Transverse colon (tissue), 4 donors: Measurements from ENCODE around the gene GNAO1. TPM values are rescaled to one million over a fixed set of nuclear protein-coding genes. Genes with fewer than 3 reads are reported as not detected.

Experiments
- DNase-seq: peaks from one replicate; pipeline ENCODE4 v3.0.0-alpha.2; 2019
- H3K27ac ChIP-seq, 4 donors: fragments of 200-600 bp; sonication (generic); 2 replicates each; pipeline ENCODE4 v1.5.1; 2016 to 2018; ENCODE audit warnings: inconsistent platforms in 4 of 4
- H3K27me3 ChIP-seq: fragments of 200-600 bp; sonication (generic); 2 replicates; pipeline ENCODE4 v1.5.1; 2017; ENCODE audit warnings: inconsistent platforms
- H3K36me3 ChIP-seq, 4 donors: fragments of 200-600 bp; sonication (generic); 2 replicates each; pipeline ENCODE4 v1.5.1; 2017 to 2019; ENCODE audit warnings: inconsistent platforms in 4 of 4
- H3K4me1 ChIP-seq, 4 donors: fragments of 200-600 bp; sonication (generic); 2 replicates each; pipeline ENCODE4 v1.5.1; 2017 to 2020; ENCODE audit warnings: inconsistent platforms in 4 of 4
- H3K4me3 ChIP-seq, 4 donors: fragments of 200-600 bp; sonication (generic); 1 replicate in 1 of 4; 2 replicates in 3 of 4; pipeline versions ENCODE4 v1.5.1 to v1.6.1; 2017 to 2019; ENCODE audit warnings: inconsistent platforms in 4 of 4
- H3K9me3 ChIP-seq, 2 donors: fragments of 200-600 bp; sonication (generic); 2 replicates each; pipeline ENCODE4 v1.5.1; 2017 to 2019; ENCODE audit warnings: inconsistent platforms in 2 of 2
- EP300 ChIP-seq: sonication (generic); formaldehyde crosslinking; IDR thresholded peaks from one replicate; pipeline ENCODE4 v1.6.1; 2017; ENCODE audit warnings: antibody characterized with exemption, low read depth
- POLR2A ChIP-seq: fragments of 450-650 bp; IDR thresholded peaks from one replicate; pipeline ENCODE4 v1.6.1; 2016; ENCODE audit warnings: antibody characterized with exemption, mild to moderate bottlenecking, moderate library complexity
- POLR2AphosphoS5 ChIP-seq, 3 donors: sonication (generic); formaldehyde crosslinking; IDR thresholded peaks; one replicate each; pipeline ENCODE4 v1.6.1; 2016; ENCODE audit warnings: antibody characterized with exemption in 3 of 3
- WGBS, 2 donors: methylation state at CpG; one replicate each; pipeline ENCODE4 v1.1.5; 2018; ENCODE audit warnings: low coverage in 1 of 2; 5-methylcytosine and 5-hydroxymethylcytosine counted together
- in situ Hi-C, 4 donors: fragments of 200-750 bp; cut with MboI; loops; one replicate each; pipeline versions ENCODE4 v1.15.0 to v1.15.1; 2017; ENCODE audit warnings: low sequenced_read_pairs in 3 of 4, low pct_ligation_motif_present in 1 of 4, low pct_unique_long_range_greater_than_20kb in 1 of 4
- intact Hi-C: fragments of 100-400 bp; cut with DNase I; formaldehyde crosslinking; loops from one replicate; pipeline ENCODE4 v1.15.1; 2023; ENCODE audit warnings: low total_unique reads
- total RNA-seq, 4 donors: library from RNA; depleted of rRNA; stranded (reverse); fragments of >200 nt; gene quantifications; one replicate each; pipeline ENCODE4 v1.1.0, GENCODE V29; 2016
- TF ChIP-seq, protein P1 (sequence below), 5 experiments: fragments of 200-600 bp in 3 of 5; fragments of 450-650 bp in 2 of 5; sonication (generic) in 3 of 5; IDR thresholded peaks; 1 replicate in 2 of 5; 2 replicates in 3 of 5; pipeline ENCODE4 v1.5.1; 2016 to 2017; ENCODE audit warnings: antibody characterized with exemption in 5 of 5, inconsistent platforms in 3 of 5, mild to moderate bottlenecking in 2 of 5, moderate library complexity in 1 of 5

Gene GNAO1
- 10 to 100 TPM in 3 of 4 donors, 1 to 10 TPM in 1; 7.3 to 25.4 (median 11.3) TPM for total RNA-seq

DNA sequence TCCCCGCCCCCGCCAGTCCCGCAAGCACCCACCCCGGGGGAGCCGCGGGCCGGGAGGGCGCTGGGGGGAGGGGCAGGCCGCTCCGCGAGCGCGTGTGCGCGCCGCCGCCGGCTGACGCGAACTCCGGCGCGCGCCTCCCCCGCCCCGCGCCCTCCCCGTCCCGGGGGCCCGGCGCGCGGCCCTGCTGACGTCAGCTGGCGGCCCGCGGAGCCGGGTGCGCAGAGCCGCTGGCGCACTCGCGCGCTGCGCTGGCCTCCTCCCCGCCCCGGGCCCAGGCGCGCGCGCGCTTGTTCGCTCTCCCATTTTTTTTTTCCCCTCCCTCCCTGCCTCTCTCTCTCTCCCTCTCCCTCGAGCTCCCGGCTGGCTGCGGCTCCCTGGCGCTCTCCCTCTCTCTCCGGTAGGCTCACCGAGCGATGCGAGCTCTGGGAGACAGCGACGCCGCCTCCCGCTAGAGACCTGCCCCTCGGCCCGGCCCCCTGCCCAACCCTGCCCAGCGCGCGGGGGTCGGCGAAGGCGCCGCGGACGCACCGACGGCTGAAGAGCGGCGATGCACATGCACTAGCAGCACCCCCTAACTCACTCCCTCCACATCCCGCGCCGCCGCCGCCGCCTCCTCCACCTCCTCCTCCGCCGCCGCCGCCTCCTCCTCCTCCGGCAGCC is at the start of gene GNAO1:
Gene GNAO1, plus strand, starts transcription at position 334 of the 660 bp plus-strand sequence. CDS start 747 bp downstream, outside the sequence.
- Histone ChIP-seq H3K27ac (peak within 1 kb of the TSS; percentile 88 to 91 (median 90)), H3K27me3 (peaks cover 78% of the 10 kb centered on the region), H3K4me3 (peak within 1 kb of the TSS; percentile 48 to 83 (median 64)), H3K36me3 (no peaks in the 10 kb centered on the region), H3K4me1 (peaks cover 0 to 36% (median 12%) of the 10 kb centered on the region in 4 donors), H3K9me3 (no peaks in the 10 kb centered on the region)
- 0% methylated on average over 45 of the region's 91 CpGs; no CpG with 5 or more reads in 1 of the 2 donors for WGBS, 2 donors
- peak; percentile 56 for DNase-seq
- in situ Hi-C loops, result no loop called here
- intact Hi-C loops, result loop anchor here (1.0 to 5.0 kb wide), 2 partner anchors 20 to 76 kb away; no protein-coding TSS in a partner anchor
- TF ChIP-seq, protein P1, sequence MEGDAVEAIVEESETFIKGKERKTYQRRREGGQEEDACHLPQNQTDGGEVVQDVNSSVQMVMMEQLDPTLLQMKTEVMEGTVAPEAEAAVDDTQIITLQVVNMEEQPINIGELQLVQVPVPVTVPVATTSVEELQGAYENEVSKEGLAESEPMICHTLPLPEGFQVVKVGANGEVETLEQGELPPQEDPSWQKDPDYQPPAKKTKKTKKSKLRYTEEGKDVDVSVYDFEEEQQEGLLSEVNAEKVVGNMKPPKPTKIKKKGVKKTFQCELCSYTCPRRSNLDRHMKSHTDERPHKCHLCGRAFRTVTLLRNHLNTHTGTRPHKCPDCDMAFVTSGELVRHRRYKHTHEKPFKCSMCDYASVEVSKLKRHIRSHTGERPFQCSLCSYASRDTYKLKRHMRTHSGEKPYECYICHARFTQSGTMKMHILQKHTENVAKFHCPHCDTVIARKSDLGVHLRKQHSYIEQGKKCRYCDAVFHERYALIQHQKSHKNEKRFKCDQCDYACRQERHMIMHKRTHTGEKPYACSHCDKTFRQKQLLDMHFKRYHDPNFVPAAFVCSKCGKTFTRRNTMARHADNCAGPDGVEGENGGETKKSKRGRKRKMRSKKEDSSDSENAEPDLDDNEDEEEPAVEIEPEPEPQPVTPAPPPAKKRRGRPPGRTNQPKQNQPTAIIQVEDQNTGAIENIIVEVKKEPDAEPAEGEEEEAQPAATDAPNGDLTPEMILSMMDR (IDR thresholded peaks at IDR 0.05), result no peak
- TF ChIP-seq POLR2AphosphoS5 (IDR thresholded peaks at IDR 0.05) (peak; percentile 8 to 55 (median 40)), EP300 (no peak)

DNA sequence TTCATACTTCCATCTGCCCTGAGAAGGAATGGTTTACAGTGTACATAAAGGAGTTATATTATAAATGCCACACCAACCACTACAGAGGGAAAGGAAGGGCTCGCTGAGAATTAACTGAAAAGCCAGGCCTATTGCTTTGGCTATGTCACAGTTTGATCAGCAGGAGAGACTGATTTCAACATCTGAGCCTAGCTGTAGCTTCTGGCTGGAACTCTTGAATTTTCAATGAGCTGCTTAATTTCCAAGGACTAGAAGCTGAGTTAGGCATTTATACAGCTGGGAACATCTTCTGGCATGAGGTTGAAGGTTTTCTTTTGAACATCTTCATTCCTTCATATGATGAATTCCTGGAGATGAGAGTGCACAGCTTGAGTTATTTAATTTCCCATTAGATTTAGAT is 47.6 kb upstream of the GNAO1 start:
- Histone ChIP-seq H3K9me3 (no peaks in the 10 kb centered on the region), H3K27ac (no peak overlapping the region), H3K27me3 (no peaks in the 10 kb centered on the region), H3K4me3 (no peak overlapping the region), H3K36me3 (no peaks in the 10 kb centered on the region), H3K4me1 (no peaks in the 10 kb centered on the region)
- intact Hi-C loops (no loop called here), in situ Hi-C loops (no loop called here)
- 71 to 83% methylated on average over 1 of the region's 1 CpG for WGBS, 2 donors
- DNase-seq, result no peak
- TF ChIP-seq, protein P1 (IDR thresholded peaks at IDR 0.05), result no peak
- no peak for TF ChIP-seq POLR2A
- TF ChIP-seq POLR2AphosphoS5 (IDR thresholded peaks at IDR 0.05), result no peak
- TF ChIP-seq EP300, result no peak

DNA sequence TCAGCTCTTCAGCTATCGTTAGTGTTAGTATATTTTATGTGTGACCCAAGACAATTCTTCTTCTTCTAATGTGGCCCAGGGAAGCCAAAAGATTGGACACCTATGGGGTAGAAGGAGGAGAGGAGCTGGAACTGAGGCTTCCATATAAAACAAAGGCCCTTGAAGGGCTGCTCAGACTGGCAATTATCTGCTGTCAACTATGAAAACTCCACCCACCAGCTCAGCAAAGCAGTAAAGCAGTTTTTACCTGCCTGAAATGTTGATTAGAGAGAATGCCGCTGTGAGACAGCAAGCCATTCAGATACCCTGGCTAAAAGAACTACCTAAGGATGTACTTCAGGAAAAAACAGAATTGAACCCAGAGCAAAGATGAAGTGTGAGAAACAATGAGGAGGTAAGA is 45.9 kb upstream of the GNAO1 start:
- 68 to 69% methylated on average over 2 of the region's 2 CpGs for WGBS, 2 donors
- DNase-seq, result no peak

DNA sequence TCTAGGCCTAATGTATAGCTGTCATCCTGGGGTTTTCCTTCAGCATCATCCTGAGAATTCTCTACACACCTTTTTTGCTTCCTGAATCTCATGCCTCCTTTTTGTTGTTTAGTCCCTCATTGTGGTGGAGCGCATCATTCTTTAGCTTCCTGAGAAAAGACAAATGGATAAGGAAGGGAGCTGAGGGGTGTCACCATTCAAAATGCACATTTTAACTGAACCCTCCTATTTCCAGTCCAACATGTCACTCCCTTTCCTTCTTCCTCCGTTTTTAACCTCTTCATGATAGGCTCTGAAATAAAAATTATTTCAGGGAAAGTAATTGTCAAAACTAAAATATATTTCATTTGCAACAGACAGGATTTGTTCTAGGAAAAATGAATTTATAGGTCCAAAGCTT is 39.7 kb upstream of the GNAO1 start:
- intact Hi-C loops (no loop called here), in situ Hi-C loops (no loop called here)
- DNase-seq, result no peak
- H3K9me3 ChIP-seq, result no peaks in the 10 kb centered on the region
- no peaks in the 10 kb centered on the region for H3K27me3 ChIP-seq
- no peak overlapping the region for H3K4me3 ChIP-seq
- H3K27ac ChIP-seq, result no peak overlapping the region
- H3K4me1 ChIP-seq, result no peaks in the 10 kb centered on the region
- TF ChIP-seq POLR2A, result no peak
- TF ChIP-seq, protein P1 (IDR thresholded peaks at IDR 0.05), result no peak
- TF ChIP-seq EP300, result no peak
- TF ChIP-seq POLR2AphosphoS5 (IDR thresholded peaks at IDR 0.05), result no peak
- no peaks in the 10 kb centered on the region for H3K36me3 ChIP-seq
- WGBS, 2 donors, result 69 to 86% methylated on average over 2 of the region's 2 CpGs

More for the DNA sequence above, 45.9 kb upstream of the GNAO1 start:
- intact Hi-C loops, result no loop called here
- H3K4me3 ChIP-seq, result no peak overlapping the region
- H3K9me3 ChIP-seq, result no peaks in the 10 kb centered on the region
- in situ Hi-C loops, result no loop called here
- no peaks in the 10 kb centered on the region for H3K27me3 ChIP-seq
- no peak overlapping the region for H3K27ac ChIP-seq
- no peaks in the 10 kb centered on the region for H3K36me3 ChIP-seq
- H3K4me1 ChIP-seq, result no peaks in the 10 kb centered on the region
- TF ChIP-seq POLR2AphosphoS5 (IDR thresholded peaks at IDR 0.05) (no peak), POLR2A (no peak), EP300 (no peak)
- TF ChIP-seq, protein P1 (IDR thresholded peaks at IDR 0.05), result no peak
